Measurements from ENCODE around the gene RIPPLY2. TPM values are rescaled to one million over a fixed set of nuclear protein-coding genes. Genes with fewer than 3 reads are reported as not detected.
A peak's percentile ranks its signal among the peaks of the same experiment; 100 is the strongest.

Gene RIPPLY2
- total RNA-seq, 1 donor from 2014 or later = not detected

GRCh38 chr6:83812595-83812994, 40.6 kb upstream of the RIPPLY2 start:
- Mint-ChIP-seq H3K4me3 (ENCODE audit: unreplicated experiment) (no peak overlapping the region), H3K27me3 (ENCODE audit: unreplicated experiment) (no peaks in the 10 kb centered on the region), H3K9me3 (ENCODE audit: unreplicated experiment) (no peaks in the 10 kb centered on the region), H3K4me1 (ENCODE audit: unreplicated experiment) (peaks cover 18% of the 10 kb centered on the region), H3K36me3 (ENCODE audit: low read depth, unreplicated experiment) (no peaks in the 10 kb centered on the region), H3K27ac (ENCODE audit: unreplicated experiment) (no peak overlapping the region)
- TF ChIP-seq, protein P1, sequence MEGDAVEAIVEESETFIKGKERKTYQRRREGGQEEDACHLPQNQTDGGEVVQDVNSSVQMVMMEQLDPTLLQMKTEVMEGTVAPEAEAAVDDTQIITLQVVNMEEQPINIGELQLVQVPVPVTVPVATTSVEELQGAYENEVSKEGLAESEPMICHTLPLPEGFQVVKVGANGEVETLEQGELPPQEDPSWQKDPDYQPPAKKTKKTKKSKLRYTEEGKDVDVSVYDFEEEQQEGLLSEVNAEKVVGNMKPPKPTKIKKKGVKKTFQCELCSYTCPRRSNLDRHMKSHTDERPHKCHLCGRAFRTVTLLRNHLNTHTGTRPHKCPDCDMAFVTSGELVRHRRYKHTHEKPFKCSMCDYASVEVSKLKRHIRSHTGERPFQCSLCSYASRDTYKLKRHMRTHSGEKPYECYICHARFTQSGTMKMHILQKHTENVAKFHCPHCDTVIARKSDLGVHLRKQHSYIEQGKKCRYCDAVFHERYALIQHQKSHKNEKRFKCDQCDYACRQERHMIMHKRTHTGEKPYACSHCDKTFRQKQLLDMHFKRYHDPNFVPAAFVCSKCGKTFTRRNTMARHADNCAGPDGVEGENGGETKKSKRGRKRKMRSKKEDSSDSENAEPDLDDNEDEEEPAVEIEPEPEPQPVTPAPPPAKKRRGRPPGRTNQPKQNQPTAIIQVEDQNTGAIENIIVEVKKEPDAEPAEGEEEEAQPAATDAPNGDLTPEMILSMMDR (IDR thresholded peaks at IDR 0.05; ENCODE audit: unreplicated experiment) = no peak
- DNase-seq (ENCODE audit: low spot score) = no peak

DNA sequence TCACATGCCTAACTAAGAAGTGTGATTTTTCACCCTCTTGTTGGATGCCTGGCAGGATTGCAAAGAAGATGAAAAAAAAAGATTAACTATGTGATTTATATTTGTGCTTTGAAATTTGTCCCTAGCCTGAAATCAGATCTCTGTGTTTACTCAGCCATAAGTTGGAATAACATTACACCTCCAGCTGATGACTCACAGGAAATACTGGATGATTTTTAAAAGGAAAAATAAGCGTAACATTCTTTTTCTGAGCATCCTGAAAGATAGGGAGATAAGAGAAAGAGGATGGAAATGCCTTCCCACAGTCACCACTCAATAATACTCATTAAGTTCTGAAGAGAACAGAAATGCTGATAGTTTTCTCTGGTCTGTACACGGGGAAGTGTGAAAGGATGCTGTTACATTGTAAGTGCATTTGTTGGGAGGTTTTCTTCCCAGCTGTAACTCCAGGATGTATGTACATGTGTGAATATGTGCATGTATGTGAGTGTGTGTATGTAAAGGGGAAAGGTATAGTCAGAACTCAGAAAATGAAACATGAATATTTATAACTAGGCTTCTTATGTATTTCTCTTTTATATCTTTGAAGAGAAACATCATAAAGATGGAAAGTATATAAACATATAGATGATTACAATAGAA, 37.4 kb upstream of the RIPPLY2 start:
- Mint-ChIP-seq H3K9me3 (ENCODE audit: unreplicated experiment) (no peaks in the 10 kb centered on the region), H3K27me3 (ENCODE audit: unreplicated experiment) (peaks cover 2% of the 10 kb centered on the region), H3K27ac (ENCODE audit: unreplicated experiment) (peak overlapping the region; percentile 80), H3K4me3 (ENCODE audit: unreplicated experiment) (no peak overlapping the region), H3K4me1 (ENCODE audit: unreplicated experiment) (peaks cover 18% of the 10 kb centered on the region), H3K36me3 (ENCODE audit: low read depth, unreplicated experiment) (no peaks in the 10 kb centered on the region)
- no peak for DNase-seq (ENCODE audit: low spot score)
- TF ChIP-seq, protein P1 (IDR thresholded peaks at IDR 0.05; ENCODE audit: unreplicated experiment) = no peak

GRCh38 chr6:83822629-83823169, 30.5 kb upstream of the RIPPLY2 start:
- DNase-seq (ENCODE audit: low spot score) = no peak
- Mint-ChIP-seq H3K27ac (ENCODE audit: unreplicated experiment) (no peak overlapping the region), H3K4me3 (ENCODE audit: unreplicated experiment) (no peak overlapping the region), H3K27me3 (ENCODE audit: unreplicated experiment) (peaks cover 2% of the 10 kb centered on the region), H3K36me3 (ENCODE audit: low read depth, unreplicated experiment) (no peaks in the 10 kb centered on the region), H3K4me1 (ENCODE audit: unreplicated experiment) (no peaks in the 10 kb centered on the region), H3K9me3 (ENCODE audit: unreplicated experiment) (no peaks in the 10 kb centered on the region)
- TF ChIP-seq, protein P1 (IDR thresholded peaks at IDR 0.05; ENCODE audit: unreplicated experiment) = no peak

DNA sequence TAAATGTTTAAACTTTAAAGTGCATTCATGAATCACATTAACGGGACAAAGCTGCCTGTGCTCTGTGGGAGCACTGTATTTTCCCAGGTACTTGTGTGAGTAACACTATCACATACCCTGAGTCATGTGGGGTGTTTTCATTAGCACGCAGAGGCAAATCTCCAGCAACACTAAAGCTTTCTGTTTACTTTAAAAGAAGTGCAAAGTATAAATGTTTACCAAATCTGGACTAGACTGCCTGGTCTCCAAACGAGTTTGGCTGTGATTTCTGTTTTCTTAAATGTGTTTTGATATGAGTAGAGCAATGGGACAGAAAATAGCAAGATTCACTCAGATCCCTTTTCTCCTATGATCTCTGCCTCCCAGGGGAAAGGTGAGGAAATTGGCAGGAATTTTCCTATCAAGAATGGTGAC, 28.8 kb upstream of the RIPPLY2 start:
- TF ChIP-seq, protein P1 (IDR thresholded peaks at IDR 0.05; ENCODE audit: unreplicated experiment) = no peak
- Mint-ChIP-seq H3K4me1 (ENCODE audit: unreplicated experiment) (no peaks in the 10 kb centered on the region), H3K27me3 (ENCODE audit: unreplicated experiment) (no peaks in the 10 kb centered on the region), H3K9me3 (ENCODE audit: unreplicated experiment) (no peaks in the 10 kb centered on the region), H3K36me3 (ENCODE audit: low read depth, unreplicated experiment) (no peaks in the 10 kb centered on the region), H3K4me3 (ENCODE audit: unreplicated experiment) (no peak overlapping the region), H3K27ac (ENCODE audit: unreplicated experiment) (no peak overlapping the region)
- DNase-seq (ENCODE audit: low spot score) = no peak

- H3K27ac Mint-ChIP-seq (ENCODE audit: unreplicated experiment) = no peak overlapping the region
- no peaks in the 10 kb centered on the region for H3K4me1 Mint-ChIP-seq (ENCODE audit: unreplicated experiment)
- no peaks in the 10 kb centered on the region for H3K36me3 Mint-ChIP-seq (ENCODE audit: low read depth, unreplicated experiment)
- TF ChIP-seq, protein P1 (IDR thresholded peaks at IDR 0.05; ENCODE audit: unreplicated experiment) = no peak
- DNase-seq (ENCODE audit: low spot score) = no peak
- H3K9me3 Mint-ChIP-seq (ENCODE audit: unreplicated experiment) = no peaks in the 10 kb centered on the region
- no peaks in the 10 kb centered on the region for H3K27me3 Mint-ChIP-seq (ENCODE audit: unreplicated experiment)
- no peak overlapping the region for H3K4me3 Mint-ChIP-seq (ENCODE audit: unreplicated experiment)
Measured at GRCh38 chr6:83824831-83825230, 28.3 kb upstream of the RIPPLY2 start.

Data from endothelial cell (in vitro differentiated cells).